ENCODE results near the gene REXO1. TPM values are rescaled to one million over a fixed set of nuclear protein-coding genes. Genes with fewer than 3 reads are reported as not detected.

The REXO1 gene
- total RNA-seq, 2 experiments from 2014 or later, result 47.9 to 52.9 TPM

DNA sequence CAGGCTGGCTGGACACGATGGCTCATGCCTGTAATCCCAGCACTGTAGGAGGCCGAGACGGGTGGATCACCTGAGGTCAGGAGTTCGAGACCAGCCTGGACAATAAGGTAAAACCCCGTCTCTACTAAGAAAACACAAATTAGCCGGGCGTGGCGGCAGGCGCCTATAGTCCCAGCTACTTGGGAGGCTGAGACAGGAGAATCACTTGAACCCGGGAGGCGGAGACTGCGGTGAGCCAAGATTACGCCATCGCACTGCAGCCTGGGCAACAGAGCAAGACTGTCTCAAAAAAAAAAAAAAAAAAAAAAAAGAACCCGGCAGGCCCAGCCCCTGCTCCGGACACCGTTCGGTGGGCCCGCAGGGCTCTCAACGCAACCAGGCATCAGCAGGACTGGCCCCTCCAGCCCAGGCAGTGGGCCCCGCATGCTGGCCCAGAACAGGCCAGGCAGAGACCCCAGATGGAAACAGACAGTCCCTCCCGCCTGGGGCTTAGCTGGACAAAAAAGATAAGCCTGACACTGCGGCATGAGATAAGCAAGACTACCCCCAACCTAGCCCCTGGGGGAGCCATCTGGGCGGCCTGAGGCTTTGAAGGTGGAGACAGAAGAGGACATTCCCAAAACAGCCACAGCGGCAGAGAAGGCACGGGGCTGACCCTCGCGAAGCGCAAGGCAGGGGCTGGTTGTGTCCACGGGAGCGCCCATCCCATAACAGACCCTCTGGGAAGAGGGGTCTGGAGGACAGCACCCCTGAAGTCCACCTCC is 11.6 kb downstream of the REXO1 start:
- H3K27me3 Mint-ChIP-seq (ENCODE audit: low read depth), result no peaks in the 10 kb centered on the region
- H3K9me3 Mint-ChIP-seq (ENCODE audit: insufficient read depth), result no peaks in the 10 kb centered on the region
- DNase-seq, result no peak
- H3K4me1 Mint-ChIP-seq (ENCODE audit: low read depth), result peaks cover 11% of the 10 kb centered on the region
- CTCF ChIA-PET, result interaction anchor here (0.6 to 3.5 kb wide), 12 partner anchors 8 to 128 kb away, joined by 3 to 32 read pairs (median 8); partner anchors contain the start of gene REXO1
- no peak for ATAC-seq
- H3K27ac Mint-ChIP-seq, result no peak overlapping the region
- H3K36me3 Mint-ChIP-seq (ENCODE audit: low read depth), result no peaks in the 10 kb centered on the region
- no peak overlapping the region for H3K4me3 Mint-ChIP-seq
- POLR2A ChIA-PET, result no interaction called here

GRCh38 chr19:1833540-1833939 is 14.7 kb downstream of the REXO1 start:
- no peaks in the 10 kb centered on the region for H3K27me3 Mint-ChIP-seq (ENCODE audit: low read depth)
- DNase-seq, result no peak
- ChIA-PET POLR2A (no interaction called here), CTCF (no interaction called here)
- peaks cover 7% of the 10 kb centered on the region for H3K36me3 Mint-ChIP-seq (ENCODE audit: low read depth)
- H3K27ac Mint-ChIP-seq, result no peak overlapping the region
- H3K9me3 Mint-ChIP-seq (ENCODE audit: insufficient read depth), result no peaks in the 10 kb centered on the region
- no peak for ATAC-seq
- H3K4me1 Mint-ChIP-seq (ENCODE audit: low read depth), result peaks cover 6% of the 10 kb centered on the region
- H3K4me3 Mint-ChIP-seq, result no peak overlapping the region

- peaks cover 7% of the 10 kb centered on the region for H3K36me3 Mint-ChIP-seq (ENCODE audit: low read depth)
- no peak for DNase-seq
- ATAC-seq, result no peak
- no peaks in the 10 kb centered on the region for H3K27me3 Mint-ChIP-seq (ENCODE audit: low read depth)
- H3K27ac Mint-ChIP-seq, result no peak overlapping the region
- no peaks in the 10 kb centered on the region for H3K9me3 Mint-ChIP-seq (ENCODE audit: insufficient read depth)
- ChIA-PET POLR2A (no interaction called here), CTCF (no interaction called here)
- H3K4me3 Mint-ChIP-seq, result no peak overlapping the region
- H3K4me1 Mint-ChIP-seq (ENCODE audit: low read depth), result peaks cover 3% of the 10 kb centered on the region
Observed at GRCh38 chr19:1832046-1832663, 16.1 kb downstream of the REXO1 start.

DNA sequence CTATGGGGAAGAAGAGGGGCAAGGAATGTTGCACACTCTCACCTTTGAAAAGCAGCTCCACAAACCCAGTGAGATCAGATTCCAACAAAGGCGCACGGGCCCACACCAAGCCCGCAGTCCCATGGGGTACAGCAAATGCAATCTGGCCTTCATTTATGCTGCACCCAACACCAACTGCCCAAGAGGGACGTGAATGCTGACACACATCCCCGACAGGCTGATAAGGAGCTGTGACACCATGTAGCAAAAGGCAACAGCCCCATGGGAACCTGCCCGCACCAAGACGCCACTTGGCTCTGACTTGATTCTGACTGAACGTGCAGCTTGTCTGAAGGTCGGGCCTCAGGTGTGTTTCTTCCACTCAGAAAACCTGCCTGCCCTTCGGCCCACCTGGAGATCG is 17.3 kb downstream of the REXO1 start:
- DNase-seq (no peak), ATAC-seq (no peak)
- H3K27me3 Mint-ChIP-seq (ENCODE audit: low read depth), result no peaks in the 10 kb centered on the region
- H3K9me3 Mint-ChIP-seq (ENCODE audit: insufficient read depth), result no peaks in the 10 kb centered on the region
- ChIA-PET POLR2A (no interaction called here), CTCF (no interaction called here)
- H3K4me1 Mint-ChIP-seq (ENCODE audit: low read depth), result peaks cover 1% of the 10 kb centered on the region
- H3K36me3 Mint-ChIP-seq (ENCODE audit: low read depth), result peaks cover 8% of the 10 kb centered on the region
- H3K27ac Mint-ChIP-seq, result no peak overlapping the region
- H3K4me3 Mint-ChIP-seq, result no peak overlapping the region

DNA sequence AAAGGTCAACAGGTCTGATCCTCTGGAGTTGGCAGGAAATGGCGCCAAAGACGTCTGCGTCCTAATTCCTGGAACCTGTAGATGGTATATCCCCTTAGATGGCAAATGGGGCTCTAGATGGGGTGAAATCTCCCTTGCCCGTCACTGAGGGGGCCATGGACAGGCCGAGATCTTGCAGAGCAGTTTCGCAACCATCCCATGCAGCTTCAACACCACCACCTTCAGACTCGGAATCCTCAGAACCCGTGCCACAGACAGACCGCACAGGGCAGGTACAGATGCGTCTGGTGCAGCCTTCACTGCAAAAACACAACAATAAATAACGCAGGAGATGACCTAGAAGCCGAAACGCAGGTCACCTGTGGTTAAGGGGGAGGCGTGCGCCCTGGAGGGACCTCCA is 17.7 kb downstream of the REXO1 start:
- ATAC-seq (no peak), DNase-seq (no peak)
- Mint-ChIP-seq H3K4me1 (ENCODE audit: low read depth) (peaks cover 4% of the 10 kb centered on the region), H3K27ac (no peak overlapping the region), H3K4me3 (no peak overlapping the region), H3K36me3 (ENCODE audit: low read depth) (peaks cover 11% of the 10 kb centered on the region), H3K27me3 (ENCODE audit: low read depth) (no peaks in the 10 kb centered on the region), H3K9me3 (ENCODE audit: insufficient read depth) (no peaks in the 10 kb centered on the region)
- CTCF ChIA-PET, result no interaction called here
- POLR2A ChIA-PET, result no interaction called here

DNA sequence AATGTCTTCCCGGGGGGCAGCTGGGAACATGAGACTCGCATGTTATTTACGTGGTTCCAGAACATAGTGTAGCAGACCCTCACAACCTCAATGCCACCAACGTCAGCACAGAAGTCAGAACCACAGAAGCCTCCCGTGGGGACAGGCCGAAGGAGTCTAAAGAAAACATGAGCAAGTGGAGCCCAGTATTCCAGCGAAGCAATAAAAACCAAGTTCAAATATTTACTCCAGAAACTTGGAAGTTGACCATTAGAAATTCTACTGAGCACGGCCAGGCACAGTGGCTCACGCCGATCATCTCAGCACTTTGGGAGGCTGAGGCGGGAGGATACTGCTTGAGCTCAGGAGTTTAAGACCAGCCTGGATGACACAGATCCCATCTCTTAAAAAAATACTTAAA is 18.3 kb downstream of the REXO1 start:
- POLR2A ChIA-PET, result no interaction called here
- ATAC-seq, result no peak
- H3K27me3 Mint-ChIP-seq (ENCODE audit: low read depth), result no peaks in the 10 kb centered on the region
- H3K4me3 Mint-ChIP-seq, result no peak overlapping the region
- H3K27ac Mint-ChIP-seq, result no peak overlapping the region
- CTCF ChIA-PET, result interaction anchor here (2.1 kb wide), 1 partner anchor 8 kb away, joined by 11 read pairs; no protein-coding TSS in a partner anchor
- no peaks in the 10 kb centered on the region for H3K9me3 Mint-ChIP-seq (ENCODE audit: insufficient read depth)
- no peak for DNase-seq
- peaks cover 11% of the 10 kb centered on the region for H3K36me3 Mint-ChIP-seq (ENCODE audit: low read depth)
- H3K4me1 Mint-ChIP-seq (ENCODE audit: low read depth), result peaks cover 4% of the 10 kb centered on the region

DNA sequence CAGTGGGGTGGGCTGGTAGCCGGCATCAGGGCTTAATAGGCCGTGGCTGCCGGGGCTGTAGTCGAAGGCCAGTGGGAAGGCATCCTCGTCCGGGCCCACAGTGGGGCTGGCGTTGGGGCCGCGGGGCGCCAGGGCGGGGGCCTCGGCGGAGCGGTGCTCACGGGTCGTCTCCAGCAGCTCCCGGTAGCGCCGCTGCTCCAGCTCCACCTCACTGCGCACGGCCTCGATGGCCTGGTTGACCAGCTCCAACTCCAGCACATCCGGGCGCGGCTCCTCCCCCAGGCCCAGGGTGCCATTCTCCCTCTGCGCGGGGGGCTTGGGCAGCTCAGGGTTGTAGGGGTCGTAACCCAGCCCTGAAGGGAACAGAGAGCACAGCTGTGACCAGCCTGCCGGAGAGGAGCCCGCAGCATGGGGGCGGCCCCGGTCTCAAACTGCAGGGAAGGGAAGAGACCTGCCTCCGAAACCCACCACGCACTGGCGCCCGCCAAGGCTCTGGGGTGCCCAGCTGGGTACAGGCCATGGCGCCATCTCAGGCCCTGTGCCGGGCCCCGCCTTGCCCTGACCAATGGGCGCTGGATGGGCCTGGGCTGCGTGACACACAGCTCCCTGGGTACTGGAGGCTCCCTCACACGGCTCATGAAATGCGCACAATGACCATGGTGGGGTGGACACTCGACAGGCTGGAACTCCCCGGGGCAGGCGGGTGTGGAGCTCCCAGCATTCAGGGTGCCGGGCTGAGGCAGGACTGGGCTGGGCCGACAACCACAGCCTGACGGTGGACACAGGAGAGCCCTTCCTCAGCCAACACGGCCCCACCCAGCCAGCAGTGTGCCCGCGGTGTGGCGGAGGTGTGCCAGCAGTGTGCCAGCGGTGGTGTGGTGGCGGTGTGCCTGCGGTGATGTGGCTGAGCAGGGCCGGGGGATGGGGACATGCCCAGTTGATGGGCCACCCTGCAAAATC is 19.7 kb downstream of the REXO1 start:
- DNase-seq (no peak), ATAC-seq (no peak)
- Mint-ChIP-seq H3K4me1 (ENCODE audit: low read depth) (peaks cover 4% of the 10 kb centered on the region), H3K27ac (no peak overlapping the region), H3K9me3 (ENCODE audit: insufficient read depth) (no peaks in the 10 kb centered on the region), H3K4me3 (no peak overlapping the region), H3K27me3 (ENCODE audit: low read depth) (no peaks in the 10 kb centered on the region), H3K36me3 (ENCODE audit: low read depth) (peaks cover 16% of the 10 kb centered on the region)
- ChIA-PET POLR2A (no interaction called here), CTCF (interaction anchor here (2.1 kb wide), 1 partner anchor 9 kb away, joined by 11 read pairs; no protein-coding TSS in a partner anchor)

DNA sequence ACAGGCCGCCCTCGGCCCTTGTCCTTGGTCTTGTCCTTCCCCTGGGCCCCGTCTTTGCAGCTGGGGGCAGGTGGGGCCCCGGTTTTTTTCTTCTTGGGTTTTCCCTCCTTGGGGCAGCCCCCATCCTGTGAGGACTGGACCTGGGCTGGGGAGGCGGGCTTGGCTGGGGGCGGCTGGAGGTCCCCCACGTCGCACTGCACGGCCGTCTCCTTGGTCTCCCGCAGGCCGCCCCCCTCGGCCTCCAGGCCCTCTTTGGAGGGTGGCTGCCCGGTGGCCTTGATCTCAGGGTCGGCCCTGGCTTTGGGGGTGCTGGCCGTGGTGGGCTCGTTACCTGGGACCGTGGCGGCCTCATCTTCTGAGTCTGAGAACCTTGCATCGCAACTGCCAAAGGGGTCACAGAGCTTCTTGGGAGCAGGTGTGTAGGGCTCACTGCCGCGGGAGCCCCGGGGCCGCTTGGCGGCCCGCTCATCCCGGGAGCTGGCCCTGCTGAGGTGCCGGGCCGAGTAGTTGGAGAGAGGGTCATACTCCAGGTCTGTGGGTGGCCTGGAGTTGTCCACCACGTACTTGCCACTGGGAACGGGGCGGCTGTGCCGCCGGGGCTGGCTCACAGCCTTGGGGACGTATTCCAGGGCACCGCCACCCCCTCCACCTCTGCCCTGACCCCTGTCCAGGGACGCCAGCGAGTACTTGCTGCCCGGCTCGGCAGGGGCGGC is 20.6 kb downstream of the REXO1 start:
- POLR2A ChIA-PET, result no interaction called here

GRCh38 chr19:1826557-1827521 is 21.4 kb downstream of the REXO1 start:
- peaks cover 16% of the 10 kb centered on the region for H3K36me3 Mint-ChIP-seq (ENCODE audit: low read depth)
- no peak for DNase-seq
- ATAC-seq, result no peak
- no peaks in the 10 kb centered on the region for H3K27me3 Mint-ChIP-seq (ENCODE audit: low read depth)
- H3K4me3 Mint-ChIP-seq, result no peak overlapping the region
- peaks cover 4% of the 10 kb centered on the region for H3K4me1 Mint-ChIP-seq (ENCODE audit: low read depth)
- no peaks in the 10 kb centered on the region for H3K9me3 Mint-ChIP-seq (ENCODE audit: insufficient read depth)
- ChIA-PET POLR2A (no interaction called here), CTCF (interaction anchor here (0.9 to 2.4 kb wide), 25 partner anchors 8 to 280 kb away, joined by 3 to 32 read pairs (median 6); partner anchors contain the start of gene MBD3)
- no peak overlapping the region for H3K27ac Mint-ChIP-seq

More for the DNA sequence above, 20.6 kb downstream of the REXO1 start:
- ATAC-seq (no peak), DNase-seq (no peak)
- no peak overlapping the region for H3K27ac Mint-ChIP-seq
- H3K27me3 Mint-ChIP-seq (ENCODE audit: low read depth), result no peaks in the 10 kb centered on the region
- H3K4me1 Mint-ChIP-seq (ENCODE audit: low read depth), result peaks cover 4% of the 10 kb centered on the region
- H3K36me3 Mint-ChIP-seq (ENCODE audit: low read depth), result peaks cover 16% of the 10 kb centered on the region
- CTCF ChIA-PET, result interaction anchor here (2.1 to 2.4 kb wide), 2 partner anchors 10 to 11 kb away, joined by 11 to 32 read pairs; no protein-coding TSS in a partner anchor
- H3K9me3 Mint-ChIP-seq (ENCODE audit: insufficient read depth), result no peaks in the 10 kb centered on the region
- no peak overlapping the region for H3K4me3 Mint-ChIP-seq

GRCh38 chr19:1825909-1826556 is 22.2 kb downstream of the REXO1 start:
- H3K4me3 Mint-ChIP-seq, result no peak overlapping the region

More at GRCh38 chr19:1825909-1826556, 22.2 kb downstream of the REXO1 start:
- DNase-seq (peak; percentile 82), ATAC-seq (peak; percentile 83)
- Mint-ChIP-seq H3K27ac (no peak overlapping the region), H3K9me3 (ENCODE audit: insufficient read depth) (no peaks in the 10 kb centered on the region), H3K27me3 (ENCODE audit: low read depth) (no peaks in the 10 kb centered on the region), H3K4me1 (ENCODE audit: low read depth) (peaks cover 4% of the 10 kb centered on the region), H3K36me3 (ENCODE audit: low read depth) (peaks cover 16% of the 10 kb centered on the region)
- ChIA-PET CTCF (interaction anchor here (0.6 to 2.4 kb wide), 26 partner anchors 8 to 280 kb away, joined by 3 to 32 read pairs (median 6); partner anchors contain the start of gene MBD3), POLR2A (interaction anchor here (0.6 kb wide), 1 partner anchor 101 kb away, joined by 3 read pairs; no protein-coding TSS in a partner anchor)
